HG03354 (cell line): Measurements from ENCODE around the gene CLIC5.

ENCODE experiments used
- ATAC-seq: cut with Tn5 transposase; IDR thresholded peaks from one replicate; pipeline ENCODE4 v1.9.1; 2021; ENCODE audit warnings: mild to moderate bottlenecking; ENCODE audit not compliant: unreplicated experiment, poor library complexity, severe bottlenecking

The CLIC5 gene

DNA sequence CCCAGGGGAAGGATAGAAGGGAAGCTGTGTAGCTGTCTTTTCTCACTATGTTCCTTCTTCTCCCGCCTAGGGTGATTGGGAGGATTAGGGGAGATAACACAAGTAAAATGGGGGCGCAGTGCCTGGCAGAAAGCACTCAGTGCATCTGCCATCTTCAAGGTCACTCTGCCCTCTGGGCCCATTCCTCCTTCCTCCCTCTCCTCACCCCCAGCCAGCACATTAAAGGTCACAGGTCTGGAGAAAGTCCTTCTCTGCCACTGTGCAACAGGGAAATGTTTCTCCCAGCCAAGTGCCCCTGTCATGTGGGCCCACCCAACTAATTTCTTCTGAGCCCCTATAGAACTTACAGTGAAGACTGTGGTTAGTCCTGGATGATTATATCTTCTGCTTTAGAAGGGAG is 45.8 kb downstream of the CLIC5 start:
- ATAC-seq: no peak

DNA sequence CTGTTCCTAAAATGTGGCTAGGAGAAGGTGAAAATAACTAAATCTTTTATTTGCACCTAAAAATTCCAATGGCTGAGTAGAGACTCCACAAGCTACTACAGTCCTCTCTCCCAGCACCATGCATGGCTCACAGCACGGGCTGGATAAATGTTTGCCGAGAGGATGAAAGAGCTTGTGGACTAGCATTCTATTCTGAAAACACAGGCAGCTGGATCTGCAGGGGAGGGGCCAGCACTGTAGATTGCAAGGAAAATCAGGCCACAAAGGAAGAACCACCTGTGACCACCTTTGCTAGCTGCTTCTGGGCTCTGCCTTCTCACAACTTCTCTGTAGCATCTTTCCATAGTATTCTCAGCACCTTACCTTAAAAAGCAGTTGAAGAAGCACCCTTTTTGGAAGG is 46.6 kb downstream of the CLIC5 start:
- no peak for ATAC-seq

- no peak for ATAC-seq
Observed at GRCh38 chr6:45967363-45967762, 48.3 kb downstream of the CLIC5 start.

DNA sequence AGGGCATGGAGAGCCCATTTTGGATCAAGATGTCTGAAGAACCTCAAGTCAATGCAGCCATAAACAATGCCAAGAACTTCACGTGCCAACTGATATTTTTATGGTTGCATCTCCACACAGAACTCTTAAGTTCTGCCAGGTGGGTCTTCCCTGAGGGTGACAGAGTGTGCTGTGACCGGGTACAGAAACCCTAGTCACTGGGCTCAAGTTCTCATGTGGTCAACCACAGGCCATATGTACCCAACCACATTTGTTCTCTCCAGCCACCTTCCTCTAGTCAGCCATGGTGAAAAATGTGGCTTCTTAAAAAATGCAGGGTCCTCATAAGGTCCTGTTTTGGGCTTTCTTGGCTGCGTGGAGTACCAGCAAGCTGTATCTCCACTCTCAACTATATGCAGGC is 48.9 kb downstream of the CLIC5 start:
- ATAC-seq: no peak

DNA sequence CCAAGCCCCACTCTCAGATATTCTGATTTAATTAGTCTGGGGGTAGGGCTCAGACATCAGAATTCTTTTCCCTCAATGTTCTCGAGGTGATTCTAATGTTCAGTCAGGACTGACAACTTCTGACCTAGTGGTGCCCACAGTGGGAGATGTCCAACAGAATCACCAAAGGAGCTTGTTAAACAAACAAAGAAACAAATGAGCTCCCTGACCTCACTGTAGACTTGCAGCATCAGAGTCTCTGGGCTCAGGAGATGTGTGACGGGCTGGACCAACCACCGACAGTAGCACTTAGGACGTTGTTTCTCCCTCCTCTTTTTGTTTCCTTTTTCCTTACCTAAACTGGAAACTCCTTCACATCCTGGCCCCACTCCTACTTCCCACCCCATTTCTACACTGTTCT is 49.3 kb downstream of the CLIC5 start:
- ATAC-seq: no peak

GRCh38 chr6:45965792-45966191 is 49.9 kb downstream of the CLIC5 start:
- no peak for ATAC-seq

- ATAC-seq: no peak
Observed at GRCh38 chr6:45965007-45965406, 50.7 kb downstream of the CLIC5 start.

DNA sequence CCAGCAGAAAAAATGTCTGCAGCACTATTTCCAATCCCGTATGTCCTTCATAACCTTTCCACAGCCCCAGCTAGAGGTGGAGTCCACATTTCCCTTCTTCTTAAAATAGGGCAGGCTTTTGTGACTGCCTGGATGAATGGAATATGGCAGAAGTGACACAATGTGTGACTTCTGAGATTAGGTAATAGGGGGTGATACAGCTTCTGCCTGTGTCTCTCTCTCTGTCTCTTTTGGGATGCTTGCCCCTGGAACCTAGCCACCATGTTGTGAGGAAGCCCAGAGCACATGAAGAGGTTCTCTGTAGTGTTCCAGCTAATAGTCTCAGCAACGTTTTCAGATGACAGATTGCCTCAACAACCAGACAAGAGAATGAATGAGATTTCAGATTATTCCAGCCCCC is 51.4 kb downstream of the CLIC5 start:
- no peak for ATAC-seq

- no peak for ATAC-seq
Observed at GRCh38 chr6:45963896-45964295, 51.8 kb downstream of the CLIC5 start.

- ATAC-seq: no peak
Observed at GRCh38 chr6:45961125-45961524, 54.5 kb downstream of the CLIC5 start.

DNA sequence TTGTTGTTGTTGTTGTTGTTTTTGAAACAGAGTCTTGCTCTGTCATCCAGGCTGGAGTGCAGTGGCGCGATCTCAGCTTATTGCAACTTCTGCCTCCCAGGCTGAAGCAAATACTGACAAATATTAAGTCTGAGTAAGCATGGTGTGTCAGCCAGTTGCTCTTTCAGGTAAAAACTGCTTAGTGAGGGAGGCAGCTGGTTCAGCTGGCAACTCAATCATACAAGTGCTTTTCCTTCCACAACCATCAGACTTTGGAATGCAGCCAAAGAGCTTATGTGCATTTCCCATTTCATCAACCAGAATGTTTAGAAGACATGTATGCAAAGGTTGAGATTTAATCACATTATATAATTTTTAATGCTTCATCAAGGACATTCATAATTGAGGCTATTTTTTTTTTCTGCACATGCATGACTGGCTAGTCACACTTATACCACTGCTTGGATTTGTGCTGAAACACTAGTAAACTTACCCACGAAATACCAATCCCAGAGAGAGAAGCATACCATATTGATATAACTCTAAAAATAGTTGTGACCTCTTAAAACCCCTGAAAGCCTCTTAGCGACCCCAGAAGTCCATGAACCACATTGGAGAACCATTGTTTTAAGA is 56.0 kb downstream of the CLIC5 start:
- no peak for ATAC-seq

DNA sequence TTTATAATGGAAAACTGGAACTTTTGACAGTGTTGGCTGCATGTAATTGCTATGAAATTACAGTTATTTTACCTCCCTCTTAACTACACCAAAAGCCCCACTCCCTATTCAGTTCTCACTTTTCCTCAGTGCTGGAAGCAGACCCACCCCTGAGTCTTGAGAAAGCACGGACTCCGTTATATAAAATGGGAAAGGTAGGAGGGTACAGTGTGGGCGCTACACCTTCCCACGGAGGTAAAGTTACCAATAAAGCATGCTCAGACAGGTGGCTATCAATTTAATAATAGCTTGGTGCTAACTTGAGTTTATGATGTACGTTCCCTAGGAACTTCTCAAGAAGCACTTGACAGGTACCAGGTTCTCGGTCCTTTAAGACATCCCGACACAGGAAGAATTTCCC is 59.0 kb downstream of the CLIC5 start:
- no peak for ATAC-seq

GRCh38 chr6:45956176-45956575 is 59.5 kb downstream of the CLIC5 start:
- ATAC-seq: no peak

- no peak for ATAC-seq
Observed at GRCh38 chr6:45955597-45955996, 60.1 kb downstream of the CLIC5 start.

- no peak for ATAC-seq
Observed at GRCh38 chr6:45952546-45952945, 63.1 kb downstream of the CLIC5 start.

GRCh38 chr6:45952168-45952529 is 63.5 kb downstream of the CLIC5 start:
- no peak for ATAC-seq

DNA sequence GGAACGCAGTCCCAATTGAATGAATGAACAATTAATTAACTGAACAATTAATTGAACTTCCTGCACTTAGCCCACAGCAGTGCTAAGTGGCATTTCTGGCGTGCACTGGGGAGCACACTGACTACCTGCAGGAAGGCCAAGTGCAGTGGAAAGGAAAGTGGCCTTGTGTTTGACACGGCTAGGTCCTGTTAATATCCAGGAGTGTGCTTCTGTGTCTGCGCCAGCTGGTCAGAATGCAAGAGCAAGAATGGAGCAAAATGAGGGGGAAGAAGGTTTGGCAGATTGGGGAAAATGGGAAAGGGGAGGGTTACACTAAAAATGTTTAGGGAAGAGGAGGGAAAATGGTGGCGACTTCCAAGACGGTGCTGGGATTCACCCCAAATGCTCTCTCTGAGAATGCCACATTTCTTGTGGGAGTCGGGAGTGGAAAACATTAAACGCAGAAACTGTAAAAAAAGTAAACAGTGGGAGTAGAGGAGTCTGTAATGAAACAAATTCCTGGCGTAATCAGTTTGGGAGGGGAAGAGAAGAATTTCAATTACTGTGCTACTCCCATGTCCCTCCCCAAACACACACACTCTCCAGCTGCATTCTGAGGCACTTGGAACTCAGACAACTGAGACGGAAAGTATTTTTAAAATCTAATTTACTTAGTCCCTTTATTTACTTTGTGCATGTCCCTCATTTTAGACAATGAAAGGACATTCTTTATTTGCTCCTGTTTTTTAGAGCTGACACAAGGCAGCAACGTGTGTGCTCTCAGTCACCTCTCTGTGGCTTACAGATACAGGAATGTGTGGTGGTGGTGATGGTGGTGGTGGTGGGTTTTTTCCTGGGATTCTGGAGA is 64.1 kb downstream of the CLIC5 start:
- ATAC-seq: no peak

- ATAC-seq: no peak
Observed at GRCh38 chr6:45949256-45949655, 66.4 kb downstream of the CLIC5 start.

- no peak for ATAC-seq
Observed at GRCh38 chr6:45947807-45948206, 67.9 kb downstream of the CLIC5 start.

DNA sequence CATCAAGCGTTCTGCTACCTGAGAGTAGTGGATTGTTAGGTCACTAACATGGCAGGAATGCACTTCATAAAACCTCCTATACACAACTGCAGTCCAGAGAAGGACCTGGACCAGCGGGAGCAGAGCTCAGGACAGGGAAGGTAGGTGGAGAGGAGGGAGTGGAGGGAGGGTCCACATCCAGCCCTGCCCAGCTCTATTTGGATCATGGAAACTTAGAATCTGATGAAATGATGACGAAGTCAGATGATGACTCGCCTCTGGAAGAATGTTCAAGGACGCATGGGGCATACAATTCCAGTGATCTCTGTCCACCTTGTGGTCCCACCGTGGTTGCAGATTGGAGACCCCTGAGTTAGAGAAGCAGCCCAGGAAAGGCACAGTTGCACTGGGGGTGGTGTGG is 68.8 kb downstream of the CLIC5 start:
- ATAC-seq: no peak

GRCh38 chr6:45946352-45946751 is 69.3 kb downstream of the CLIC5 start:
- no peak for ATAC-seq

GRCh38 chr6:45942953-45943352 is 72.7 kb downstream of the CLIC5 start:
- no peak for ATAC-seq
